Body of pancreas (tissue), 4 donors: ENCODE measurements around the gene C2CD4D. TPM values are rescaled to one million over a fixed set of nuclear protein-coding genes. Genes with fewer than 3 reads are reported as not detected.
"Not testable (repeated sequence)": the region's sequence is repeated elsewhere in the genome, so short reads cannot be mapped to it uniquely, and the experiment has no call there.

Source experiments
- ATAC-seq: fragments of 150-250 bp; one replicate; pipeline ENCODE4 v1.9.1; 2016
- DNase-seq, 4 donors: peaks; one replicate each; pipeline ENCODE4 v3.0.0-alpha.2; 2019
- H3K27ac ChIP-seq, 4 donors: fragments of 200-600 bp; sonication (generic); 1 replicate in 3 of 4; 2 replicates in 1 of 4; pipeline versions ENCODE4 v1.5.1 to v1.6.1; 2016 to 2019; ENCODE audit warnings: mild to moderate bottlenecking in 1 of 4, mixed read lengths in 1 of 4, moderate library complexity in 1 of 4
- H3K27me3 ChIP-seq, 2 donors: fragments of 200-600 bp; sonication (generic); one replicate each; pipeline ENCODE4 v1.6.0; 2016; ENCODE audit warnings: mild to moderate bottlenecking in 1 of 2
- H3K36me3 ChIP-seq, 2 donors: fragments of 200-600 bp; sonication (generic); replicated peaks in 1 of 2; 2 replicates each; pipeline ENCODE4 v1.5.1; 2016; ENCODE audit warnings: low read depth in 2 of 2; ENCODE audit not compliant: insufficient read depth in 1 of 2
- H3K4me1 ChIP-seq: fragments of 200-600 bp; sonication (generic); one replicate; pipeline ENCODE4 v1.6.0; 2016
- H3K4me3 ChIP-seq, 2 donors: fragments of 200-600 bp; sonication (generic); 1 replicate in 1 of 2; 2 replicates in 1 of 2; pipeline ENCODE4 v1.5.1; 2016 to 2019
- H3K9me3 ChIP-seq, 3 donors: fragments of 200-600 bp; sonication (generic); 1 replicate in 2 of 3; 2 replicates in 1 of 3; pipeline ENCODE4 v1.5.1; 2016
- POLR2A ChIP-seq, 3 donors: fragments of 450-650 bp; IDR thresholded peaks; one replicate each; pipeline ENCODE4 v1.6.1; 2016; ENCODE audit warnings: antibody characterized with exemption in 3 of 3, mild to moderate bottlenecking in 2 of 3
- WGBS, 2 donors: methylation state at CpG; one replicate each; pipeline ENCODE4 v1.1.5; 2017; 5-methylcytosine and 5-hydroxymethylcytosine counted together
- intact Hi-C: fragments of 100-400 bp; cut with DNase I; formaldehyde crosslinking; loops from one replicate; pipeline ENCODE4 v1.15.1; 2023
- total RNA-seq, 2 donors: library from RNA; depleted of rRNA; stranded (reverse); fragments of >200 nt; gene quantifications; one replicate each; pipeline ENCODE4 v1.1.0, GENCODE V29; 2016
- TF ChIP-seq, protein P1 (sequence below), 7 experiments: fragments of 450-650 bp in 4 of 7; fragments of 200-600 bp in 3 of 7; sonication (generic) in 3 of 7; IDR thresholded peaks; one replicate each; pipeline ENCODE4 v1.5.1; 2016 to 2019; ENCODE audit warnings: antibody characterized with exemption in 7 of 7

The C2CD4D gene
- total RNA-seq, 2 donors from 2014 or later: 0.26 to 2.6 TPM

DNA sequence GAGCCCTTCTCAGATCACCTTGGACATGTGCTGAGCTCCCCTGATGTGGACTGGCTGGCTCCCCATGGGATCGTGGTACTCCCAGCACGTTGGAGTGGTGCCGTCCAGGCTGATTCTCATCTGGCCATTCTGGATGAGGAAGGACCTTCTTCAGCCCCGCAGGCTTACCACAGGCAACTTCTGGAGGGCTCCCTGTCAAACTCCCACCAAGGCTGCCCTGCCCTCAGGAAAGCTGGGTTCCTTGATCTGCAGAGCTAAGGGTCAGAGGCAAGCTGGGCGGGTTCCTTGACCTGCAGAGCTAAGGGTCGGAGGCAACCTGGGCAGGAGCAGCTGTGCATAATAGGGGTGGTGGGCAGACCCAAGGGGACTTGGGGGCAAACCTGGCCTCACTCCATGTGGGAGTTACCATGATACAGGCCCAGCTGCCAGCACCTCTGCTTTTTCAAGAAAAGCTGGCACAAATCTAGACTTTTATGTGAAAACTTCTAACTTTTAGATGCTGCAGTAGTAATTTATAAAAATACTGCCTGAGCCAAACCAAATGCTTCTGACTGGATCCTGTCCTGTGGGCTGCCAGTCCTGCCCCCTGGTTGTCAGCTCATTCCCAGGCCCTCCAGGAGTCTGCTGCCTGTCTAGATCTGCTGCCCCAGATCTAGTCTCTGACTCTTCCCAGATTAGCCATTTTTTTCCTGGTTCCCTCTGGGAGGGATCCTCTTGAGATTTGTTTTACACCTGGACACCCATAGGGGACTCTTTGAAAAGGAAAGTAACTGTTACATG is 19.5 kb upstream of the C2CD4D start:
- H3K27me3 ChIP-seq: no peaks in the 10 kb centered on the region
- no peak overlapping the region for H3K27ac ChIP-seq
- H3K9me3 ChIP-seq: no peaks in the 10 kb centered on the region
- DNase-seq (no peak), ATAC-seq (no peak)
- no peaks in the 10 kb centered on the region for H3K4me1 ChIP-seq
- TF ChIP-seq, protein P1, sequence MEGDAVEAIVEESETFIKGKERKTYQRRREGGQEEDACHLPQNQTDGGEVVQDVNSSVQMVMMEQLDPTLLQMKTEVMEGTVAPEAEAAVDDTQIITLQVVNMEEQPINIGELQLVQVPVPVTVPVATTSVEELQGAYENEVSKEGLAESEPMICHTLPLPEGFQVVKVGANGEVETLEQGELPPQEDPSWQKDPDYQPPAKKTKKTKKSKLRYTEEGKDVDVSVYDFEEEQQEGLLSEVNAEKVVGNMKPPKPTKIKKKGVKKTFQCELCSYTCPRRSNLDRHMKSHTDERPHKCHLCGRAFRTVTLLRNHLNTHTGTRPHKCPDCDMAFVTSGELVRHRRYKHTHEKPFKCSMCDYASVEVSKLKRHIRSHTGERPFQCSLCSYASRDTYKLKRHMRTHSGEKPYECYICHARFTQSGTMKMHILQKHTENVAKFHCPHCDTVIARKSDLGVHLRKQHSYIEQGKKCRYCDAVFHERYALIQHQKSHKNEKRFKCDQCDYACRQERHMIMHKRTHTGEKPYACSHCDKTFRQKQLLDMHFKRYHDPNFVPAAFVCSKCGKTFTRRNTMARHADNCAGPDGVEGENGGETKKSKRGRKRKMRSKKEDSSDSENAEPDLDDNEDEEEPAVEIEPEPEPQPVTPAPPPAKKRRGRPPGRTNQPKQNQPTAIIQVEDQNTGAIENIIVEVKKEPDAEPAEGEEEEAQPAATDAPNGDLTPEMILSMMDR (IDR thresholded peaks at IDR 0.05): no peak
- no peak for TF ChIP-seq POLR2A (IDR thresholded peaks at IDR 0.05)
- intact Hi-C loops: no loop called here
- H3K36me3 ChIP-seq: no peaks in the 10 kb centered on the region
- 64 to 84% methylated on average over 3 to 6 of the region's 6 CpGs for WGBS, 2 donors
- H3K4me3 ChIP-seq: no peak overlapping the region

DNA sequence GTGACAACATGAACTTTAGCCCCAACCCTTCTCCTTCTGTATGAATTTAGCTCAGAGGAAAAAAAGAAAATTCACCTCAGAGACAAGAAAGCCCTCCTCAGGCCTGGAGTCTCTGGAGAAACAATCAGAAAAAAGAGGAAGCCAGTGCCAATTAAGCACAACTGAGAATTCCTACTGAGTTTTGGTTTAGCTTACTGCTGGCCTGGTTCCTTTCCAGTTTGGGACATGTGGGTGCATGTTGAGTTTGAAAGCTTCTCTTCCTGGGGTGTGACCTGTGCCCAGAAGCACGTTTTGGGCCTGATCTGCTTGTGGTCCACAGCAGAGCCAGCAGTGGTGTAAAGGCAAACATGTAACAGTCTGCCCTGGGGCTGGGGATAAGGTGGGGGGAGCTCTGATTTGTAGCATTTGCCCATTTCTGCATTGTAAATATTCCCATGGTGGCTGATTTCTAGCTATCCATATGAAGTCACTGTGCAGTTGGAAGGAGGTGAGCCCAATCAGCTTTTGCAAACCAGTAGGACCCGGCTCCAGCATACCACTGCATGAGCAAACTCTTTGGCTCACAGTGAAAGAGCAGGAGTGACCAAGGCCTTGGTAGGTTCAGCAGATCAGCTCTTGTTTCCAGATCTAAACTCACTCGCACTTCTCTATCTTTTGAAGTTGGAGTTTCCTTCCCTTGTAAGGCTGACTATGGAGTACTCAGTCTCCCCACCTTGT is 18.6 kb upstream of the C2CD4D start:
- H3K36me3 ChIP-seq: no peaks in the 10 kb centered on the region
- H3K9me3 ChIP-seq: no peaks in the 10 kb centered on the region
- DNase-seq (no peak), ATAC-seq (no peak)
- H3K27ac ChIP-seq: no peak overlapping the region
- H3K4me1 ChIP-seq: no peaks in the 10 kb centered on the region
- H3K27me3 ChIP-seq: no peaks in the 10 kb centered on the region
- TF ChIP-seq POLR2A (IDR thresholded peaks at IDR 0.05): no peak
- TF ChIP-seq, protein P1 (IDR thresholded peaks at IDR 0.05): no peak
- WGBS, 2 donors: 64 to 71% methylated on average over 3 of the region's 3 CpGs
- H3K4me3 ChIP-seq: no peak overlapping the region
- intact Hi-C loops: no loop called here

DNA sequence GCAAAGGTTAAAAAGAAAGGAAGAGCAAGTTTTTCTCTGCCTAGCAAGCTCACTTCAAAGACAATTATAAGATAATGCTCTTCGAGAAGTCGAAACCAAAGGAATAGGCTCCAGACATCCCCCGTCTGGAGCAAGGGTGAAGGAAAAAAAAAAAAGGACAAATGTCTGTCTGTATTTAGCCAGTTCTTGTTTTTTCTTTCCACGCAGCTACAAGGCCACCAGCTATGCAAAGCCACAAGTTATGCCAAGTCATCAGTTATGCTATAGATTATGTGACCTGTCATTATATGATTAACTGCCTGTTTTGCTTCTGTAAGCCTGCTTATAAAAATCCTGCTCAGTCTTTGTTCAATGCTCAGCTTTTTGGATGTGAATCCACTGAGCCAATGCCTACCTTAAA is 16.3 kb upstream of the C2CD4D start:
- Histone ChIP-seq H3K27me3 (no peaks in the 10 kb centered on the region), H3K4me3 (no peak overlapping the region), H3K9me3 (no peaks in the 10 kb centered on the region), H3K36me3 (no peaks in the 10 kb centered on the region), H3K27ac (no peak overlapping the region), H3K4me1 (no peaks in the 10 kb centered on the region)
- intact Hi-C loops: no loop called here
- no peak for DNase-seq
- no peak for ATAC-seq
- 69 to 72% methylated on average over 4 of the region's 4 CpGs for WGBS, 2 donors
- TF ChIP-seq POLR2A (IDR thresholded peaks at IDR 0.05): no peak
- TF ChIP-seq, protein P1 (IDR thresholded peaks at IDR 0.05): no peak

DNA sequence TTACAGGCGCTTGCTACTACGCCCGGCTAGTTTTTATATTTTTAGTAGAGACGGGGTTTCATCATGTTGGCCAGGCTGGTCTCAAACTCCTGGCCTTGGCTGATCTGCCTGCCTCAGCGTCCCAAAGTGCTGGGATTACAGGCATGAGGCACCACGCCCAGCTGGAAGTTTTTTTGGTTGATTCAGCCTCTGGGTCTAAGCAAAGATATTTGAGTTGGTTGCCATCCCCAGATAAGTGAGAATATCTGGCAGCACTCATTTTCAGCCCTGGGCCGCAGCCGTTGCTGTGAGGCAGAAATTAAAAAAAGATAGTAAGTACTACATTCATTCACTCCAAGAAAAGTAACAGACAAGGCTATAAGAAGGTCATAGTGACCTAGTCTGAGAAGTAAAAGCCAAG is 15.9 kb upstream of the C2CD4D start:
- H3K4me3 ChIP-seq, H3K36me3 ChIP-seq, H3K27me3 ChIP-seq, H3K4me1 ChIP-seq, H3K9me3 ChIP-seq, H3K27ac ChIP-seq, intact Hi-C loops, DNase-seq, ATAC-seq: not testable (repeated sequence)
- 70 to 83% methylated on average over 8 of the region's 8 CpGs for WGBS, 2 donors

DNA sequence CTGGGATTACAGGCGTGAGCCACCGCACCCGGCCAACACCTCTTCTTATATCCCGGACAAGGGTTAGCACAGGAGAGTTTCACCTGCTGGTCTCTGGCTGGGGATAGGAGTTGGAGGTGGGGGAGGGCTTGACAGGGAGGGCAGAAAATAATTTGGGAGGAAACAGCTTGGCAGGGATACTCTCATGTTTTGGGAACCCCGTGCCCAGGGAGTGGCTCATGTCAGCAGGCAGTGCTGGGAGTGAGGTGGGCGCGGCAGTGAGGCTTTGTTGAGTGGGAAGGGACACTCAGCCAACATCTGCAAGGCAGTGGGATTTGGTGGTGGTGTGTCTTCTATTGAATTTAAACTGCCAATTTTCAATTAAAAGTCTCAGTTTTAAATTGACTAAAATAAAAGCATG is 15.0 kb upstream of the C2CD4D start:
- no peaks in the 10 kb centered on the region for H3K4me1 ChIP-seq
- TF ChIP-seq, protein P1 (IDR thresholded peaks at IDR 0.05): no peak
- no peak for TF ChIP-seq POLR2A (IDR thresholded peaks at IDR 0.05)
- ATAC-seq (no peak), DNase-seq (no peak)
- no peaks in the 10 kb centered on the region for H3K36me3 ChIP-seq
- no peak overlapping the region for H3K4me3 ChIP-seq
- WGBS, 2 donors: 79% methylated on average over 7 of the region's 7 CpGs
- H3K9me3 ChIP-seq: no peaks in the 10 kb centered on the region
- no peaks in the 10 kb centered on the region for H3K27me3 ChIP-seq
- intact Hi-C loops: no loop called here
- no peak overlapping the region for H3K27ac ChIP-seq
